Measurements from ENCODE around the gene TXLNB.

TXLNB gene

DNA sequence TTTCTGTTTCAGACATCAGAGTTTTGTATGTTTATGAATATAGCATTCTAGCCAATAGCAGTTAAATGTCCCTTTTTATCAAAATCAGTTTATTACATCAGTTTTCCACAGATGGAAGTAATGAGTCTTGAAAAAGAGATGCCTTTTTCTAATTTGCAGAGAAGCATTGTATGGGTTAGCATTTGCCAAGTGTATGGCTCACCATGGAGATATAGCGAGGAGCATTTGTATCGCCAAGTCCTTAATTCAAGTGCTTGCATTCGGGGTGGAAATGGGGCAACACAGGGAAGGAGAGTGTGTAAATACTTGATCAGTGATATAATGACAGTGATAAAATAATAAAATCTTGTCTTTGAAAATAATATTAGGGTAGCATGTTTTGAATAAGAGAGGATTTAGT, 42.9 kb downstream of the TXLNB start:
- TF ChIP-seq GABPA (IDR thresholded peaks at IDR 0.05; ENCODE audit: low read depth) (no peak), POLR2AphosphoS5 (IDR thresholded peaks at IDR 0.05; ENCODE audit: low read depth) (no peak), SPI1 (IDR thresholded peaks at IDR 0.05; ENCODE audit: borderline replicate concordance, low read depth) (no peak)
- TF ChIP-seq, protein P1, sequence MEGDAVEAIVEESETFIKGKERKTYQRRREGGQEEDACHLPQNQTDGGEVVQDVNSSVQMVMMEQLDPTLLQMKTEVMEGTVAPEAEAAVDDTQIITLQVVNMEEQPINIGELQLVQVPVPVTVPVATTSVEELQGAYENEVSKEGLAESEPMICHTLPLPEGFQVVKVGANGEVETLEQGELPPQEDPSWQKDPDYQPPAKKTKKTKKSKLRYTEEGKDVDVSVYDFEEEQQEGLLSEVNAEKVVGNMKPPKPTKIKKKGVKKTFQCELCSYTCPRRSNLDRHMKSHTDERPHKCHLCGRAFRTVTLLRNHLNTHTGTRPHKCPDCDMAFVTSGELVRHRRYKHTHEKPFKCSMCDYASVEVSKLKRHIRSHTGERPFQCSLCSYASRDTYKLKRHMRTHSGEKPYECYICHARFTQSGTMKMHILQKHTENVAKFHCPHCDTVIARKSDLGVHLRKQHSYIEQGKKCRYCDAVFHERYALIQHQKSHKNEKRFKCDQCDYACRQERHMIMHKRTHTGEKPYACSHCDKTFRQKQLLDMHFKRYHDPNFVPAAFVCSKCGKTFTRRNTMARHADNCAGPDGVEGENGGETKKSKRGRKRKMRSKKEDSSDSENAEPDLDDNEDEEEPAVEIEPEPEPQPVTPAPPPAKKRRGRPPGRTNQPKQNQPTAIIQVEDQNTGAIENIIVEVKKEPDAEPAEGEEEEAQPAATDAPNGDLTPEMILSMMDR (IDR thresholded peaks at IDR 0.05; ENCODE audit: insufficient read depth, low read length): no peak
- TF ChIP-seq, protein P2, sequence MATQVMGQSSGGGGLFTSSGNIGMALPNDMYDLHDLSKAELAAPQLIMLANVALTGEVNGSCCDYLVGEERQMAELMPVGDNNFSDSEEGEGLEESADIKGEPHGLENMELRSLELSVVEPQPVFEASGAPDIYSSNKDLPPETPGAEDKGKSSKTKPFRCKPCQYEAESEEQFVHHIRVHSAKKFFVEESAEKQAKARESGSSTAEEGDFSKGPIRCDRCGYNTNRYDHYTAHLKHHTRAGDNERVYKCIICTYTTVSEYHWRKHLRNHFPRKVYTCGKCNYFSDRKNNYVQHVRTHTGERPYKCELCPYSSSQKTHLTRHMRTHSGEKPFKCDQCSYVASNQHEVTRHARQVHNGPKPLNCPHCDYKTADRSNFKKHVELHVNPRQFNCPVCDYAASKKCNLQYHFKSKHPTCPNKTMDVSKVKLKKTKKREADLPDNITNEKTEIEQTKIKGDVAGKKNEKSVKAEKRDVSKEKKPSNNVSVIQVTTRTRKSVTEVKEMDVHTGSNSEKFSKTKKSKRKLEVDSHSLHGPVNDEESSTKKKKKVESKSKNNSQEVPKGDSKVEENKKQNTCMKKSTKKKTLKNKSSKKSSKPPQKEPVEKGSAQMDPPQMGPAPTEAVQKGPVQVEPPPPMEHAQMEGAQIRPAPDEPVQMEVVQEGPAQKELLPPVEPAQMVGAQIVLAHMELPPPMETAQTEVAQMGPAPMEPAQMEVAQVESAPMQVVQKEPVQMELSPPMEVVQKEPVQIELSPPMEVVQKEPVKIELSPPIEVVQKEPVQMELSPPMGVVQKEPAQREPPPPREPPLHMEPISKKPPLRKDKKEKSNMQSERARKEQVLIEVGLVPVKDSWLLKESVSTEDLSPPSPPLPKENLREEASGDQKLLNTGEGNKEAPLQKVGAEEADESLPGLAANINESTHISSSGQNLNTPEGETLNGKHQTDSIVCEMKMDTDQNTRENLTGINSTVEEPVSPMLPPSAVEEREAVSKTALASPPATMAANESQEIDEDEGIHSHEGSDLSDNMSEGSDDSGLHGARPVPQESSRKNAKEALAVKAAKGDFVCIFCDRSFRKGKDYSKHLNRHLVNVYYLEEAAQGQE (IDR thresholded peaks at IDR 0.05; ENCODE audit: insufficient replicate concordance, low read depth): no peak
- no peak overlapping the region for H3K27ac ChIP-seq (replicated peaks)
- H3K27me3 ChIP-seq (ENCODE audit: insufficient read depth, poor library complexity, severe bottlenecking): no peaks in the 10 kb centered on the region
- H3K4me3 ChIP-seq (replicated peaks; ENCODE audit: insufficient read depth, low read length): no peak overlapping the region
- no peak for DNase-seq (ENCODE audit: low read depth in 1 of 2, low spot score in 1 of 2)

DNA sequence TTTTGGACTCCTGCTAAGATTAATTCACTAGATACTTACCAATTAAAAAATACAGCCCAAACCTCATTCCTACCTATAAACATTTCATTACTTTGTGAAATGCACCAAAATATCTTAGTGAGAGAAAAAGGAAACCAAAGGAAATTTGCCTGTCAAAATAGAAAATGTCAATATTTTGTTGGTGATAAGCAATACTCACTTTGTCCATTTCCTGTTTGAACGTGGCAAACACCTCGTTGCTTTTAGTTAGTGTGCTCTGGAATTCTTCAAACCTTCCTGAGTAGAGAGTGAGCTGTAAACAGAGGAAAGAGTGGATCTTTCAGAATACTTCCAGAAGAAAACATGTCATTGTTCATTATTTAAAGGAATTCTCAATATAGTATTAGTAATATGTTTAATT, 44.2 kb downstream of the TXLNB start:
- Histone ChIP-seq H3K4me3 (replicated peaks; ENCODE audit: insufficient read depth, low read length) (no peak overlapping the region), H3K27me3 (ENCODE audit: insufficient read depth, poor library complexity, severe bottlenecking) (no peaks in the 10 kb centered on the region), H3K27ac (replicated peaks) (no peak overlapping the region)
- DNase-seq (ENCODE audit: low read depth in 1 of 2, low spot score in 1 of 2): no peak
- no peak for TF ChIP-seq POLR2AphosphoS5 (IDR thresholded peaks at IDR 0.05; ENCODE audit: low read depth)
- TF ChIP-seq SPI1 (IDR thresholded peaks at IDR 0.05; ENCODE audit: borderline replicate concordance, low read depth): no peak
- TF ChIP-seq GABPA (IDR thresholded peaks at IDR 0.05; ENCODE audit: low read depth): no peak
- TF ChIP-seq, protein P2 (IDR thresholded peaks at IDR 0.05; ENCODE audit: insufficient replicate concordance, low read depth): no peak
- TF ChIP-seq, protein P1 (IDR thresholded peaks at IDR 0.05; ENCODE audit: insufficient read depth, low read length): no peak

GRCh38 chr6:139243536-139243935, 48.3 kb downstream of the TXLNB start:
- no peak for TF ChIP-seq SPI1 (IDR thresholded peaks at IDR 0.05; ENCODE audit: borderline replicate concordance, low read depth)
- no peaks in the 10 kb centered on the region for H3K27me3 ChIP-seq (ENCODE audit: insufficient read depth, poor library complexity, severe bottlenecking)
- DNase-seq (ENCODE audit: low read depth in 1 of 2, low spot score in 1 of 2): no peak
- H3K4me3 ChIP-seq (replicated peaks; ENCODE audit: insufficient read depth, low read length): no peak overlapping the region
- H3K27ac ChIP-seq (replicated peaks): no peak overlapping the region

DNA sequence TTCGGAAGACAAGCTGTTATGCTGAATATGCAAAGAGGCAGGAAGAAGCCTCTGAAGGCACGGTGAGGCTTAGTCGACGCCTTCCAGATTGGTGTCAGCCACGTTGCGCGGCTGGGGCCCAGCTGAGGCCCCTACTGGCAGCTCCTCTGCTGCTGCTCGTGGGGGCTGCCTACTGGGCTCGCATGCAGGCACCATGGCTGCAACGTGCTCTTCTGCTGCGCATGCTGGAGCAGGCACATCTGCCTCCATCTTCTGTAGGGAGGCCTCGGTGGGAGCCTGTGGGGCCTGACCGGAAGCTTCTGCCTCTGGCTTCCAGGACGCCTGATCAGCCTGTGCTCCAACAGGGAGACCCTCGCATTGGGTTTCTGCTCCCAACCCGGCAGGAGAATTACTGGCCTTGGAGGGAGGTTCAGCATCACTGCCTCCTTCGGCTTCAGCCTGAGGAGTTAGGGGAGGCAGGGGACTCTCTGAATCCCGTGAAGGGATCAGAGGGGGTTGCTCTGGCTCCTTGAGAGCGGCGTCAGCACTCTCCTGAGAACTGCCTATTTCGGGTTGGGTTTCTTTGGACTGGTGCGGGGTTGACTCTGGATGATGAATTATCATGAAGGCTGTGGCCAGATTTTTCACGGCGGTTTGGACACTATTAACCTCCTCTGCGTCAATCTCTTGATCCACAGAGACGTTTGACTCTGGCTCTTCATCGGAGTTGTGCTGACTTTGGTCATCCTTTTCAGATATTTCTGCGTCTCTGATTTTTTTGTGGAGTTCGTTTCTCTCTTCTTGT, 49.1 kb downstream of the TXLNB start:
- no peak for DNase-seq (ENCODE audit: low read depth in 1 of 2, low spot score in 1 of 2)
- TF ChIP-seq, protein P1 (IDR thresholded peaks at IDR 0.05; ENCODE audit: insufficient read depth, low read length): no peak
- TF ChIP-seq, protein P2 (IDR thresholded peaks at IDR 0.05; ENCODE audit: insufficient replicate concordance, low read depth): no peak
- TF ChIP-seq GABPA (IDR thresholded peaks at IDR 0.05; ENCODE audit: low read depth) (no peak), SPI1 (IDR thresholded peaks at IDR 0.05; ENCODE audit: borderline replicate concordance, low read depth) (no peak), POLR2AphosphoS5 (IDR thresholded peaks at IDR 0.05; ENCODE audit: low read depth) (no peak)
- no peak overlapping the region for H3K4me3 ChIP-seq (replicated peaks; ENCODE audit: insufficient read depth, low read length)
- no peaks in the 10 kb centered on the region for H3K27me3 ChIP-seq (ENCODE audit: insufficient read depth, poor library complexity, severe bottlenecking)
- H3K27ac ChIP-seq (replicated peaks): no peak overlapping the region
